ENCODE results near the gene C3orf18.

Gene C3orf18

GRCh38 chr3:50580683-50581458, 13.3 kb upstream of the C3orf18 start:
- DNase-seq (ENCODE audit: low read depth, low spot score): no peak

DNA sequence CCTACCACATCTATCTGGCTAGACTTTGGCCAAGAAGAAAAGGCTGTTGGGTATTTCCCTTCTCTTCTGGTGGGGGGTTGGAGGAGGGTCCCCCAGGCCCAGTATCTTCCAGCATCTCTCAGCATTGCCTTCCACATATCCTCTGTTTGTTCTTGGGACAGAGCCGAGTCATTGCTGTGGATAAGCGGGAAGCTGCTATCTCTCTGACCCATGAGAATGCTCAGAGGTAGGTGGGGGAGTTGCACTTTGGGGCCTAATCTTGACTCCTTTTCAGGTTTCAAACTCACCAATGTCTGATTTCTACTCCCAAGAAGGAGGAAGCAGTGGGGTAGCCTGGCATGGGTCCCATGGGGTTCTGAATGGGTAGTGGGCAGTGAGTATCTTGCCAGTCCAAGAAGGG, 9.8 kb upstream of the C3orf18 start:
- DNase-seq (ENCODE audit: low read depth, low spot score): no peak

DNA sequence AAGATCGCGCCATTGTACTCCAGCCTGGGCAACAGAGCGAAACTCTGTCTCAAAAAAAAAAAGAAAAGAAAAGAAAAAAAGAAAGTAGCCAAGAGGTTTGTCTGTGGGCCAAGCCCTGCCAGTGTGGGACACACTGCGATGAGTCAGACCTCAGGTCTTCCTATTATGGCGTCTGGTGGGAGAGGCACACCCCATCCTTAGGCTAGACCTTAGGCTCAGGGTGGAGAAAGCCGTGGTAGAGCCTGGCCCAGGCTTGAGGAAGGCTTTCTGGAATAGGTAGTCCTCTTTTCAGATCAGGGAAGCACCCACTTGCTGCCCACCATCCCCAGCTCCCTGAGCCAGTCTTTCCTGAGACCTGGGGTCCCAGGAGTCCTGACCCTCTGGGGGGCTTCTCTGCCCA, 7.8 kb upstream of the C3orf18 start:
- no peak for DNase-seq (ENCODE audit: low read depth, low spot score)

DNA sequence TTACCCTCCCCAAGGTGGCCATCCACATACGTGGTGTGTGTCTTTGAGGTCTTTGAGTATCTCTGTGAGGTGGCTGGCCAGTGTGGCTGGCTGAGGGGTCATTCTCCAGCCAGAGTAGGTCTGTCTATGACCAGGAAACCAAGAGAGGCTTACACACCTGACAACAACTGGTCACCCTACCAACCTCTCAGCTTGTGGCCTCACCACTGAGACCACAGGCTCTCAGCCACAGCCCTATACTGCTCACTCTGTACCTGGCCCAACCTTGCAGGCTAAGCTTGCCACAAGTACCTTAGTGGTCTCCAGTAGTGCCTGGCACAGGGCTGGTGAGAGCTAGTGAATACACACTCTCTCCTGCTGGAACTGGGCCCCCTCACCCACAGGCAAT, 6.9 kb upstream of the C3orf18 start:
- DNase-seq (ENCODE audit: low read depth, low spot score): no peak

GRCh38 chr3:50573566-50574443, 6.3 kb upstream of the C3orf18 start:
- DNase-seq (ENCODE audit: low read depth, low spot score): no peak

DNA sequence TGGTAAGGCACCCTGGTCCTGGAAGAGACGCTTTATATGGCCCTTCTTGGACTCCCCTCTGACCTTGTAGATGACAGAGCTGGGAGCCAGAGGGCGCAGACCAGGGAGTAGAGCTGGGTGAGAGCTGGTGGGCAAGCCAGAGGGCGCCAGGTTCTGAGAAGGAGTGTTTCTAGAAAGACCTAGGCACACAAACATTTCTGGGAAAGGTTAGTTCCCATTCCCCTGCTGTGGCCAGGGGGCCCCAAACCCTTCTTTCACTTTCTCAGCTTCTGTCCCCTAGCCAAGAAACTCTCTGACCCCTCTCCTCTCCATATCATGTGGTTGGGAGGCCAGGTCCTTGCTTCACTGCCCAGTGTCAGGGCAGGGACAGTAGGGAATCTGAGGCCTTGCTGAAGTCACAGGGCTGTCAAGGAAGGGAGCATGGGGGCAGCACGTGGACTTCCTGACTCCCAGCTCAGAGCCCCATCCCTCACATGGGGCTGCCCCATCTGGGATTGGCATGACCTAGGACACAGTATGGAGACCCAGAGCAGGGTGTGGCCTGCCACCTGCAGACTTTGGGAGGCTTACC, 5.3 kb upstream of the C3orf18 start:
- no peak for DNase-seq (ENCODE audit: low read depth, low spot score)

- no peak for DNase-seq (ENCODE audit: low read depth, low spot score)
Measured at GRCh38 chr3:50572158-50572557, 4.6 kb upstream of the C3orf18 start.

GRCh38 chr3:50571486-50571885, 3.9 kb upstream of the C3orf18 start:
- DNase-seq (ENCODE audit: low read depth, low spot score): no peak

DNA sequence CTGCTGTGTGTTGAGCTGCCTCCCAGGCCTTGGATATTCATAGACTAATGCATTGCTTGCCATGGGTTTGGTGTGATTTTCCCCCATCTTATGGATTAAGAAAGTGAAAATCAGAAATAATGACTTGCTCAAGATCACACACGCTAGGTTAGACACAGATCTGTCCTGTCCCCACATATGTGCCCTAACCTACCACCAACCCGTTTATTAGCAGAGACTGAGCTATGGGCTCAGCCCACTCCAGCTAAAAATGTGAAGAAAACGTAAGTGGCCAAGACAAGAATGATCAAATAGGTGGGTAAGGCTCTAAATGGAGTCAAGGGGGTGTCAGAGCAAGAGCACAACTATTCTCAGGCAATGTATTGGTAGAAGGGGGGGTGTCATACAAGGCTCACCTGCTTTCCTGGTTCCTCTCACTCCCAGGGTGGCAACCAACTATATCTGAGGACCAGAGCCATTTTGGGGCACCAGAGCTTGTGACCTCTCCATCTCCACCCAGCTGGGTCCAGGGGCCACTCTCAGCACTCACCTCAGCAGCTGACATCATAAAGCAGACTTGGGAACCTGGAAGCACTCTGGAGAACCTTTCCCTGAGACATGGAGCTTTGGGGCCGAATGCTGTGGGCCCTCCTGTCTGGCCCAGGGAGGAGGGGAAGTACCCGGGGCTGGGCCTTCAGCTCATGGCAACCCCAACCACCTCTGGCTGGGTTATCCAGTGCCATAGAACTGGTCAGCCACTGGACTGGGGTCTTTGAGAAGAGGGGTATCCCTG, 3.1 kb upstream of the C3orf18 start:
- no peak for DNase-seq (ENCODE audit: low read depth, low spot score)

DNA sequence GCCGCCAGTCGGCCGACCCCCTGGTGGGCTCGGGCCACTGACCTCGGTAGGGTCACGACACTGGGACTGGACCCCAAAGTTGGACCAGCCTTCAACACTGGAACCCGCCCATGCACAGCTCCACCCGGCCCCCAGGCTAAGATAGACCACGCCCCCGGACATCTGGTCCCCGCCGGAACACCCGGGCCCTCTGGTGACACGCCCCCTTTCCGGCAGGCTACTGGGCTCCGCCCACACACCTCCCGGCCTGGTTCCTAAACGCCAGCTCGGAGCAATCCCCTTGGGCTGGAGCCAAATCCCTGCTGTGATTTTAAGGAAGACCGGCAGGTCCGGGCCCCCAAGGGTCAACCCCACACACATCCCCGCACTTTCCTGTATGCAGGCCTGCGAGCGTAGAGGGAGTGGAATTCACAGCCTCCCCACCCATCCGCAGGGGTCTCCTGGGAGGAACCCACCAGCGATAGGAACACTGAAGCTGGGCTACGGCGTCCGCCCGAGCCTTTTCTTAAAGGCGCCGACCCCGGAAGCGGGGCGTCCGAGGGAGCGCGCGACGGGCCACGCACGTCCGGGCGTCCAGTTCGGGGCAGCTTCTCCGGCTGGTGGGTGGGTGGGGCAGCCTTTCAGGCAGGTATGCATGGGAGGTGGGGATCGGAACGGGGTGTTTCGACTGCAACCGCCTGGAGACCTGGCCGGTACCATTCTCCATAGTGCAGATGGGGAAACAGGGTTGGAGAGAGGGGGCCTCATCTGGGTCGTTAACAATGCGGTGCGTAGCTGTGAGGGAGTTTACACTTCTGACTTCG, 1.6 kb upstream of the C3orf18 start, which contains the start of gene HEMK1:
Gene HEMK1 (plus strand): TSS at position 576 of the 803 bp plus-strand sequence. CDS start 1,583 bp downstream, outside the sequence.
- peak; percentile 65 for DNase-seq (ENCODE audit: low read depth, low spot score)

- DNase-seq (ENCODE audit: low read depth, low spot score): no peak
Measured at GRCh38 chr3:50567011-50567385, 549 bp downstream of the C3orf18 start.

DNA sequence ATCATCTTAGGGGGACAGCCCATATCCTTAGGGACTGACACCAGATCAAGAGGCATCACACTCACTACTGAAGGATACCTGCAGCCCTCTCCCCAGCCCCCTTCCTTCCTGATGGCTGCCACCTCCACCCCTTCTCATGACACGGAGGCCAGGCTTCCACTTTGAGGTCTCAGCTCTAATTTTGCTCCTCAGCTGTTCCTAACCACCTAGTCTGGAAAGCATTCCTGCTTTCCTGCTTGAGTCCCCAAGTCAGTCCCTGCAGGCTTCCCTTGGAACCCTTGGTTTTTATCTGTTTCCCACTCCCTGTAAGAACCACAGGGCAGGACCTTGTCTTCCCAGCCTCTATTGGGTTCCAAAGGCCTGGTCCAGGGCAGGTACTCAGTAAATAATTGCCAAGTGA, 3.2 kb downstream of the C3orf18 start:
- DNase-seq (ENCODE audit: low read depth, low spot score): no peak

DNA sequence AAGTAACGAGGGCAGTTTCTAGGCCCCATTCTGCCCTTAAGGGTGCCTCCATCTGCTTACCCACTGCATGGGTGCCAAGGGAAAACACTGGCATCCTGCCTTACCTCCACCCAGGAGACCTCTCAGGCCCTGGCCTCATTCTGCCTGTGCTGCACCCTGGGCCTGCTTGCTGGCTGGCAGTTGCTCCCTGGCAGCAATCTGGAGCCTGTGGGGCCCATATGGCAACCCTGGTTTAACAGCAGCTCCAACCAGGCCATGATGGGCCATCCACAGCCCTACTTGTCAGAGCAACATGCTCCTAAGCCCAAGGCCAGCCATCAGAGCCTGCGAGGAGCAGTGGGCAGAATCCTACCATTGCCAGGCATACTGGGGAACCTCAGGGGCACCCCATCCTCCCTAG, 3.7 kb downstream of the C3orf18 start:
- no peak for DNase-seq (ENCODE audit: low read depth, low spot score)

GRCh38 chr3:50562861-50563260, 4.7 kb downstream of the C3orf18 start:
- no peak for DNase-seq (ENCODE audit: low read depth, low spot score)

GRCh38 chr3:50559702-50560101, 7.8 kb downstream of the C3orf18 start:
- DNase-seq (ENCODE audit: low read depth, low spot score): no peak

DNA sequence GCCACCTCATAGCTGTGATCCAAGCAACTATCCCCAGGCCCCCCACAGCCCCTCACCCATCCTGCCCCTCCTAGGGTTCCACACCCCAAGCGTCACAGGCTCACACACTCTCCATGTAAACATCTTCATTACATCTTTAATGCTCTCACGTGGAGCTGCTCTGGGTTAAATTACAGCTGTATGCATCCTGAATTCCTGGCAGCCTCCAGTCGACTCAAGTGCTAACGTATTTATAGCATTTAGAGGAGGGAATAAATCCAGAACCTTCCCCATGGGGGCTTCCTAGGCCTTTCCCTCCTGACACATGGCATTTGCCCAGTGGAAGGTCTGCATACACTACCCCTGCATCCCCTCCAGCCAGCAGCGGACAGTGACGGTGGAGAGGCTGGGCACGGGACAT, 9.6 kb downstream of the C3orf18 start:
- DNase-seq (ENCODE audit: low read depth, low spot score): no peak

- DNase-seq (ENCODE audit: low read depth, low spot score): no peak
Measured at GRCh38 chr3:50557106-50557505, 10.4 kb downstream of the C3orf18 start.

GRCh38 chr3:50554553-50554952, 13.0 kb downstream of the C3orf18 start:
- no peak for DNase-seq (ENCODE audit: low read depth, low spot score)

DNA sequence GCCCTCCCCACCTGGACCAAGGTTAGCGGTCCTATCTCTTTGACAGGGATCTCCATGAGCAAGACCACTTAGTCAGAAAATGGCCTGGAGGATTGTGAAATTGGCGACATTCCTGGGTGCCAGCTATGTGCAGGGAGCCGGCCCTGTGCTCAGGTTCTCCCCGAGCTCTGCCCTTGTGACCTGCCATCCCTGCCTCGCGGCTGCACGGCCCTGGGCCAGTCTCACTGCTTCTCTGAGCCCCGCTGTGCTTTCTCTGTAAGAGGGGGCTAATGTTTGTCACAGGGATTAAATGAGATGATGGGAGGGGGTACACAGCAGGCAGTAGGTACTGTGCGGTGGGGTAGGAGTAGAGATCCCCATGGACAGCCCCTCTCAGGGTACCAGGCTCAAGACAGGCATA, 14.9 kb downstream of the C3orf18 start:
- DNase-seq (ENCODE audit: low read depth, low spot score): no peak

DNA sequence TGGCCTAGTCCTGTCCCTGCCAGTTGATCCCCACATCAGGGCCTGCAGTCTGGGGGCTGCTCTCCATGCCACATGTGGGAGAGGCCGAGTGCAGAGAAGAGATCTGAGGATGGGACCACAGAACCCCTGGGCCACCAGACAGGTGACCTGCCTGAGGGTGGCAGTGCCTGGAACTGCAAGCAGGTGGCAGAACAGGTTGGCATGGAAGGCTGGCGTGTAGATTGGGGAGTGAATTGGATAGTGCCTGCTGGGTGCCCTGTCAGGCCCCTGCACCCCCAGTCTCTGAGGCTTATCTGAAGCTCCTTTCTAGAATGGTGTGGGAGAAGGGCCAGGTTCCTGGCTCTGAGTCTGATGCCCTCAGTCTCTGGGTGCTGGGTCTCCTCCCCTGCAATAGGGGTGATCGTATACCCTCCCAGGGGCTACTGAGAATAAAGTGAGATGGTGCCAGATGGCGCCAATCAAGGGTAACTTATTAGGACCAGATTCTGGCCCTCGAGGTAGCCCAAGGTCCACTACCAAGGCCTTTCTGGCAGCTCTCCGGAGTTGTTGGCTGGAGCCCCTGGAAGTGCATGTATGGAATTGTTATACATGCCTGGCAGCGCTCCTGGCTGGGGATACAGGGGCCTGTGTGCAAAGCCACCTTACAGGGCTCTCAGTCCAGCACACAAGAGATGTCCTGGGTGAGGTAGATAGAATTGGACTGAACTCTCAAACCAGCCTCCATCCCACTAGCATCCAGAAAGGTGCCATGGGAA, 15.7 kb downstream of the C3orf18 start:
- no peak for DNase-seq (ENCODE audit: low read depth, low spot score)
